BLaER1 (cell line): ENCODE data around the gene TBX4.

ENCODE experiments used
- H3K27ac ChIP-seq: shearing (Covaris generic); formaldehyde crosslinking; 2 replicates; pipeline ENCODE4 v1.8.1; 2022
- H3K27me3 ChIP-seq: shearing (Covaris generic); formaldehyde crosslinking; 2 replicates; pipeline ENCODE4 v1.8.1; 2022
- H3K36me3 ChIP-seq: shearing (Covaris generic); formaldehyde crosslinking; 2 replicates; pipeline ENCODE4 v1.8.1; 2022
- H3K4me1 ChIP-seq: shearing (Covaris generic); formaldehyde crosslinking; 2 replicates; pipeline ENCODE4 v1.8.1; 2022
- H3K4me2 ChIP-seq: shearing (Covaris generic); formaldehyde crosslinking; 2 replicates; pipeline ENCODE4 v1.8.1; 2022
- H3K4me3 ChIP-seq: shearing (Covaris generic); formaldehyde crosslinking; 2 replicates; pipeline ENCODE4 v1.8.1; 2022
- H3K9ac ChIP-seq: shearing (Covaris generic); formaldehyde crosslinking; 2 replicates; pipeline ENCODE4 v1.8.1; 2022
- H3K9me3 ChIP-seq: shearing (Covaris generic); formaldehyde crosslinking; 2 replicates; pipeline ENCODE4 v1.8.1; 2022
- H4K20me1 ChIP-seq: shearing (Covaris generic); formaldehyde crosslinking; 2 replicates; pipeline ENCODE4 v1.8.1; 2022
- Cebpa-rat ChIP-seq: shearing (Covaris generic); IDR thresholded peaks from 2 replicates; pipeline ENCODE4 v1.8.1; 2022

Gene TBX4

GRCh38 chr17:61454381-61455323 lies 2.4 kb downstream of the TBX4 start:
- Histone ChIP-seq H3K4me1 (no peaks in the 10 kb centered on the region), H3K4me3 (no peak overlapping the region), H4K20me1 (no peaks in the 10 kb centered on the region), H3K9ac (no peak overlapping the region), H3K36me3 (no peaks in the 10 kb centered on the region), H3K27me3 (peaks cover 50% of the 10 kb centered on the region), H3K27ac (no peak overlapping the region), H3K9me3 (peaks cover 60% of the 10 kb centered on the region), H3K4me2 (no peak overlapping the region)
- no peak for TF ChIP-seq Cebpa-rat

GRCh38 chr17:61455324-61456060 lies 3.3 kb downstream of the TBX4 start:
- Histone ChIP-seq H3K27ac (no peak overlapping the region), H3K9ac (no peak overlapping the region), H3K4me2 (no peak overlapping the region), H3K4me1 (0 out of 2 replicates have a peak, but pooled peaks cover 2% of the 10 kb centered on the region), H4K20me1 (no peaks in the 10 kb centered on the region), H3K9me3 (peaks cover 60% of the 10 kb centered on the region), H3K36me3 (no peaks in the 10 kb centered on the region), H3K27me3 (peaks cover 59% of the 10 kb centered on the region), H3K4me3 (no peak overlapping the region)
- TF ChIP-seq Cebpa-rat: no peak

- H4K20me1 ChIP-seq: no peaks in the 10 kb centered on the region
- no peak overlapping the region for H3K4me2 ChIP-seq
- no peak overlapping the region for H3K4me3 ChIP-seq
- TF ChIP-seq Cebpa-rat: no peak
- H3K27ac ChIP-seq: no peak overlapping the region
- no peaks in the 10 kb centered on the region for H3K36me3 ChIP-seq
- H3K27me3 ChIP-seq: peaks cover 64% of the 10 kb centered on the region
- no peak overlapping the region for H3K9ac ChIP-seq
- H3K9me3 ChIP-seq: peaks cover 59% of the 10 kb centered on the region
- H3K4me1 ChIP-seq: peaks cover 9% of the 10 kb centered on the region
These were observed 3.9 kb downstream of the TBX4 start for GRCh38 chr17:61456061-61456681.

GRCh38 chr17:61456688-61457225 lies 4.5 kb downstream of the TBX4 start:
- Histone ChIP-seq H3K4me3 (no peak overlapping the region), H3K36me3 (no peaks in the 10 kb centered on the region), H4K20me1 (no peaks in the 10 kb centered on the region), H3K27ac (no peak overlapping the region), H3K27me3 (peaks cover 64% of the 10 kb centered on the region), H3K9ac (no peak overlapping the region), H3K4me1 (peaks cover 15% of the 10 kb centered on the region), H3K9me3 (peaks cover 53% of the 10 kb centered on the region), H3K4me2 (no peak overlapping the region)
- no peak for TF ChIP-seq Cebpa-rat

GRCh38 chr17:61457226-61457983 lies 5.2 kb downstream of the TBX4 start:
- Histone ChIP-seq H3K4me1 (peaks cover 20% of the 10 kb centered on the region), H3K9me3 (peaks cover 46% of the 10 kb centered on the region), H3K9ac (no peak overlapping the region), H3K36me3 (no peaks in the 10 kb centered on the region), H3K27me3 (peaks cover 64% of the 10 kb centered on the region), H3K27ac (no peak overlapping the region), H3K4me2 (no peak overlapping the region), H3K4me3 (no peak overlapping the region), H4K20me1 (no peaks in the 10 kb centered on the region)
- TF ChIP-seq Cebpa-rat: no peak

GRCh38 chr17:61458000-61458399 lies 5.8 kb downstream of the TBX4 start:
- Histone ChIP-seq H3K4me3 (no peak overlapping the region), H3K9ac (no peak overlapping the region), H3K4me1 (peaks cover 25% of the 10 kb centered on the region), H4K20me1 (no peaks in the 10 kb centered on the region), H3K4me2 (no peak overlapping the region), H3K9me3 (peaks cover 41% of the 10 kb centered on the region), H3K36me3 (no peaks in the 10 kb centered on the region), H3K27ac (no peak overlapping the region), H3K27me3 (peaks cover 68% of the 10 kb centered on the region)
- no peak for TF ChIP-seq Cebpa-rat

GRCh38 chr17:61458421-61459141 lies 6.4 kb downstream of the TBX4 start:
- no peak for TF ChIP-seq Cebpa-rat
- H3K27me3 ChIP-seq: peaks cover 69% of the 10 kb centered on the region

GRCh38 chr17:61459142-61459809 lies 7.1 kb downstream of the TBX4 start:
- Histone ChIP-seq H3K9me3 (peaks cover 36% of the 10 kb centered on the region), H3K4me1 (peaks cover 26% of the 10 kb centered on the region), H3K27ac (no peak overlapping the region), H4K20me1 (no peaks in the 10 kb centered on the region), H3K9ac (no peak overlapping the region), H3K4me2 (no peak overlapping the region), H3K36me3 (no peaks in the 10 kb centered on the region), H3K4me3 (no peak overlapping the region), H3K27me3 (peaks cover 67% of the 10 kb centered on the region)
- TF ChIP-seq Cebpa-rat: no peak

More at GRCh38 chr17:61458421-61459141, 6.4 kb downstream of the TBX4 start:
- Histone ChIP-seq H3K9ac (no peak overlapping the region), H3K4me2 (no peak overlapping the region), H4K20me1 (no peaks in the 10 kb centered on the region), H3K27ac (no peak overlapping the region), H3K4me1 (peaks cover 26% of the 10 kb centered on the region), H3K4me3 (no peak overlapping the region), H3K9me3 (peaks cover 41% of the 10 kb centered on the region), H3K36me3 (no peaks in the 10 kb centered on the region)
